Esophagus muscularis mucosa (tissue), 4 donors: ENCODE measurements around the gene TPK1.

Experiments
- EP300 ChIP-seq: sonication (generic); formaldehyde crosslinking; IDR thresholded peaks from one replicate; pipeline ENCODE4 v1.6.1; 2017; ENCODE audit warnings: antibody characterized with exemption
- POLR2A ChIP-seq: fragments of 450-650 bp; IDR thresholded peaks from one replicate; pipeline ENCODE4 v1.6.1; 2017; ENCODE audit warnings: antibody characterized with exemption, moderate library complexity, mild to moderate bottlenecking, low read depth
- TF ChIP-seq, protein P1 (sequence below), 3 experiments: fragments of 200-600 bp in 2 of 3; fragments of 450-650 bp in 1 of 3; sonication (generic) in 2 of 3; IDR thresholded peaks; one replicate each; pipeline ENCODE4 v1.5.1; 2017 to 2019; ENCODE audit warnings: antibody characterized with exemption in 3 of 3, mild to moderate bottlenecking in 2 of 3, moderate library complexity in 1 of 3

DNA sequence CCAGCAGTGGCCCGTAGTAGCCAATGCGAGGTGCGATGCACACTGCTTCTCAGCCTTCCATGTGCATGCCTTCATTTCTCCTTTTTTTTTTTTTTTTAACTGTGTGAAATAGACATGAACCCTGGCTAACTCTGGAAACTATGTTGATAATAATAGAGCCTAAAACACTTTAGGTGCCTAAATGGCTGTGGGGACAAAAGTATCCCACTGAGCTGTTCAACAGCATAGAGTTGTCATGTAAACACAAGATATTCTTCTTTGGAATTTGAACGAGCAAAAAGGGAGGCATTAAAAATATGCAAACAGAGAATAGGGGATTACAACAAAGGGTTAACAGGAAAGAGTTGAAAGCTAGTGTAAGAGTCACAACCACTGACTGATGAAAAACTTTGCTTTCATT lies 270.3 kb downstream of the TPK1 start:
- no peak for TF ChIP-seq EP300
- TF ChIP-seq, protein P1, sequence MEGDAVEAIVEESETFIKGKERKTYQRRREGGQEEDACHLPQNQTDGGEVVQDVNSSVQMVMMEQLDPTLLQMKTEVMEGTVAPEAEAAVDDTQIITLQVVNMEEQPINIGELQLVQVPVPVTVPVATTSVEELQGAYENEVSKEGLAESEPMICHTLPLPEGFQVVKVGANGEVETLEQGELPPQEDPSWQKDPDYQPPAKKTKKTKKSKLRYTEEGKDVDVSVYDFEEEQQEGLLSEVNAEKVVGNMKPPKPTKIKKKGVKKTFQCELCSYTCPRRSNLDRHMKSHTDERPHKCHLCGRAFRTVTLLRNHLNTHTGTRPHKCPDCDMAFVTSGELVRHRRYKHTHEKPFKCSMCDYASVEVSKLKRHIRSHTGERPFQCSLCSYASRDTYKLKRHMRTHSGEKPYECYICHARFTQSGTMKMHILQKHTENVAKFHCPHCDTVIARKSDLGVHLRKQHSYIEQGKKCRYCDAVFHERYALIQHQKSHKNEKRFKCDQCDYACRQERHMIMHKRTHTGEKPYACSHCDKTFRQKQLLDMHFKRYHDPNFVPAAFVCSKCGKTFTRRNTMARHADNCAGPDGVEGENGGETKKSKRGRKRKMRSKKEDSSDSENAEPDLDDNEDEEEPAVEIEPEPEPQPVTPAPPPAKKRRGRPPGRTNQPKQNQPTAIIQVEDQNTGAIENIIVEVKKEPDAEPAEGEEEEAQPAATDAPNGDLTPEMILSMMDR (IDR thresholded peaks at IDR 0.05) = no peak
- TF ChIP-seq POLR2A = no peak
